ENCODE data around the gene JPH3.

JPH3 gene

GRCh38 chr16:87733190-87733589 lies 130.9 kb downstream of the JPH3 start:
- no peak for DNase-seq (ENCODE audit: low read depth in 2 of 2, low spot score in 1 of 2)

- no peak for DNase-seq (ENCODE audit: low read depth in 2 of 2, low spot score in 1 of 2)
These were observed 132.3 kb downstream of the JPH3 start for GRCh38 chr16:87734644-87735043.

GRCh38 chr16:87735270-87736007 lies 133.1 kb downstream of the JPH3 start:
- no peak for DNase-seq (ENCODE audit: low read depth in 2 of 2, low spot score in 1 of 2)

- no peak for DNase-seq (ENCODE audit: low read depth in 2 of 2, low spot score in 1 of 2)
These were observed 133.7 kb downstream of the JPH3 start for GRCh38 chr16:87736008-87736382.

- no peak for DNase-seq (ENCODE audit: low read depth in 2 of 2, low spot score in 1 of 2)
These were observed 137.5 kb downstream of the JPH3 start for GRCh38 chr16:87739801-87740200.

GRCh38 chr16:87740441-87740840 lies 138.1 kb downstream of the JPH3 start:
- no peak for DNase-seq (ENCODE audit: low read depth in 2 of 2, low spot score in 1 of 2)

- no peak for DNase-seq (ENCODE audit: low read depth in 2 of 2, low spot score in 1 of 2)
These were observed 138.7 kb downstream of the JPH3 start for GRCh38 chr16:87740909-87741424.

GRCh38 chr16:87741700-87742415 lies 139.6 kb downstream of the JPH3 start:
- no peak for DNase-seq (ENCODE audit: low read depth in 2 of 2, low spot score in 1 of 2)

GRCh38 chr16:87742781-87743490 lies 140.6 kb downstream of the JPH3 start:
- DNase-seq (ENCODE audit: low read depth in 2 of 2, low spot score in 1 of 2): no peak

GRCh38 chr16:87744750-87745514 lies 142.6 kb downstream of the JPH3 start:
- no peak for DNase-seq (ENCODE audit: low read depth in 2 of 2, low spot score in 1 of 2)

- DNase-seq (ENCODE audit: low read depth in 2 of 2, low spot score in 1 of 2): no peak
These were observed 143.9 kb downstream of the JPH3 start for GRCh38 chr16:87746178-87746577.

All from stimulated activated CD8-positive, alpha-beta memory T cell treated with anti-CD3 and anti-CD28 coated beads, Interleukin-4, amount 100 ng/mL, for 1 hour (primary cell).